GM12891 (cell line): ENCODE data around the gene LRRIQ3.

ENCODE experiments used
- PAX5 ChIP-seq: IDR thresholded peaks from 2 replicates; pipeline ENCODE4 v1.6.1; 2011; ENCODE audit warnings: low read length, moderate library complexity, mild to moderate bottlenecking; ENCODE audit not compliant: insufficient read depth, severe bottlenecking
- POLR2A ChIP-seq: IDR thresholded peaks from 2 replicates; pipeline ENCODE4 v1.6.1; 2011; ENCODE audit warnings: low read depth, low read length, control low read depth
- POLR2AphosphoS5 ChIP-seq: IDR thresholded peaks from 2 replicates; pipeline ENCODE4 v1.6.1; 2011; ENCODE audit warnings: low read depth, low read length, control low read depth
- POU2F2 ChIP-seq: IDR thresholded peaks from 2 replicates; pipeline ENCODE4 v1.6.1; 2011; ENCODE audit warnings: low read depth, mild to moderate bottlenecking, control low read depth, low read length, moderate library complexity
- SPI1 ChIP-seq: IDR thresholded peaks from 2 replicates; pipeline ENCODE4 v1.6.1; 2011; ENCODE audit warnings: low read depth, low read length, control low read depth
- TAF1 ChIP-seq: IDR thresholded peaks from 2 replicates; pipeline ENCODE4 v1.6.1; 2011; ENCODE audit warnings: low read depth, low read length, control low read depth

DNA sequence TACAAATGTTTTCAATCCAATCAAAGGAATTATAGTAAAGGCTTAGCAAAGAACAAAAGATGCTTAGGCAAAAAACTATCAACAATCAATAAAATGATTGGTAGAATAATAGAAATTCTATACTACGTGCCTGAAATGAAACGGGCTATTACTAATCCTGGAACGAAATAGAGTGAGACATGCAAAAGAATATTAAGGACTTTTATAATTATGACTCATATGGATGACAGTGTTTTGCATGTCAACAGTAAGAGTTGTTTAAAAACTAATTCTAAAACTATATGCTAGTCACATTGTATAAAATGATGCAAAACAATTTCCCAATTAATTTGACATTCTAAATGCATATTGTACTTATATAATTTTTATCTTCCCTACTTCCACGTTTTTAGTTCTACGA is 35.6 kb downstream of the LRRIQ3 start:
- TF ChIP-seq POLR2AphosphoS5 = no peak
- TF ChIP-seq POLR2A = no peak
- TF ChIP-seq TAF1 = no peak
- TF ChIP-seq POU2F2 = no peak
- no peak for TF ChIP-seq SPI1
- TF ChIP-seq PAX5 = no peak
